ENCODE data around the gene KLHL6.
"Not testable (repeated sequence)": the region's sequence is repeated elsewhere in the genome, so short reads cannot be mapped to it uniquely, and the experiment has no call there.

The KLHL6 gene

GRCh38 chr3:183528758-183529157 lies 26.7 kb downstream of the KLHL6 start:
- DNase-seq, result not testable (repeated sequence)

- DNase-seq, result peak; percentile 81
Measured at GRCh38 chr3:183527428-183528379, 27.8 kb downstream of the KLHL6 start.

- DNase-seq, result peak; percentile 38
Measured at GRCh38 chr3:183526838-183527427, 28.6 kb downstream of the KLHL6 start.

GRCh38 chr3:183524476-183524875 lies 31.0 kb downstream of the KLHL6 start:
- no peak for DNase-seq

GRCh38 chr3:183520741-183521556 lies 34.6 kb downstream of the KLHL6 start:
- not testable (repeated sequence) for DNase-seq

- not testable (repeated sequence) for DNase-seq
Measured at GRCh38 chr3:183520295-183520694, 35.2 kb downstream of the KLHL6 start.

- DNase-seq, result no peak
Measured at GRCh38 chr3:183519891-183520290, 35.6 kb downstream of the KLHL6 start.

GRCh38 chr3:183518491-183519251 lies 36.8 kb downstream of the KLHL6 start:
- no peak for DNase-seq

GRCh38 chr3:183517607-183518006 lies 37.9 kb downstream of the KLHL6 start:
- DNase-seq, result no peak

- no peak for DNase-seq
Measured at GRCh38 chr3:183515968-183516851, 39.3 kb downstream of the KLHL6 start.

- no peak for DNase-seq
Measured at GRCh38 chr3:183514021-183514420, 41.5 kb downstream of the KLHL6 start.

- no peak for DNase-seq
Measured at GRCh38 chr3:183513046-183513706, 42.3 kb downstream of the KLHL6 start.

GRCh38 chr3:183511286-183512131 lies 44.0 kb downstream of the KLHL6 start:
- not testable (repeated sequence) for DNase-seq

- no peak for DNase-seq
Measured at GRCh38 chr3:183508821-183509220, 46.7 kb downstream of the KLHL6 start.

GRCh38 chr3:183507551-183507950 lies 48.0 kb downstream of the KLHL6 start:
- DNase-seq, result no peak

GRCh38 chr3:183506674-183507320 lies 48.7 kb downstream of the KLHL6 start:
- DNase-seq, result peak; percentile 42

GRCh38 chr3:183504597-183504996 lies 50.9 kb downstream of the KLHL6 start:
- no peak for DNase-seq

GRCh38 chr3:183503746-183504145 lies 51.8 kb downstream of the KLHL6 start:
- no peak for DNase-seq
